OCI-LY3 (cell line): ENCODE results near the gene CELF2.
"Not testable (repeated sequence)": the region's sequence is repeated elsewhere in the genome, so short reads cannot be mapped to it uniquely, and the experiment has no call there.

Experiments
- H2AFZ ChIP-seq: fragments of 200-600, 300-600 bp; shearing (Covaris generic); 2 replicates; pipeline ENCODE4 v1.6.0; 2014; ENCODE audit warnings: antibody characterized with exemption, low read depth, low read length
- H3K27ac ChIP-seq: fragments of 200-600, 300-600 bp; sonication (generic); 2 replicates; pipeline ENCODE4 v1.5.1; 2014; ENCODE audit warnings: mild to moderate bottlenecking, low read length, moderate library complexity, mixed read lengths
- H3K27me3 ChIP-seq: fragments of 200-600, 300-600 bp; sonication (generic); 2 replicates; pipeline ENCODE4 v1.6.1; 2014; ENCODE audit warnings: low read depth, low read length, mixed read lengths
- H3K36me3 ChIP-seq: fragments of 200-600, 300-600 bp; sonication (generic); replicated peaks from 2 replicates; pipeline ENCODE3; 2014; ENCODE audit warnings: low read depth, low read length, mixed read lengths
- H3K4me1 ChIP-seq: fragments of 300-600, 200-600 bp; sonication (generic); 2 replicates; pipeline ENCODE4 v1.6.1; 2014; ENCODE audit warnings: low read length, mixed read lengths
- H3K4me2 ChIP-seq: fragments of 200-600, 300-600 bp; sonication (generic); 2 replicates; pipeline ENCODE4 v1.6.1; 2014; ENCODE audit warnings: low read length, mixed read lengths
- H3K4me3 ChIP-seq: fragments of 300-600, 200-600 bp; sonication (generic); 2 replicates; pipeline ENCODE4 v1.5.1; 2014; ENCODE audit warnings: antibody characterized with exemption, mild to moderate bottlenecking, low read length, moderate library complexity
- H3K79me2 ChIP-seq: fragments of 300-600, 200-600 bp; shearing (Covaris generic); 2 replicates; pipeline ENCODE4 v1.6.1; 2014; ENCODE audit warnings: mild to moderate bottlenecking, low read length, mixed read lengths
- H3K9ac ChIP-seq: fragments of 300-600, 200-600 bp; shearing (Covaris generic); 2 replicates; pipeline ENCODE4 v1.6.0; 2014; ENCODE audit warnings: mild to moderate bottlenecking, low read length, moderate library complexity
- H3K9me3 ChIP-seq: fragments of 200-600, 300-600 bp; shearing (Covaris generic); 2 replicates; pipeline ENCODE4 v1.6.1; 2014; ENCODE audit warnings: low read length, mixed read lengths; ENCODE audit not compliant: insufficient read depth
- H4K20me1 ChIP-seq: fragments of 200-600, 300-600 bp; sonication (generic); 2 replicates; pipeline ENCODE4 v1.6.1; 2016; ENCODE audit warnings: low read length, mixed read lengths; ENCODE audit not compliant: insufficient read depth
- EZH2phosphoT487 ChIP-seq: fragments of 200-600 bp; shearing (Covaris generic); IDR thresholded peaks from 2 replicates; pipeline ENCODE4 v1.6.1; 2018; ENCODE audit warnings: antibody characterized with exemption, mixed run types, low read depth
- TF ChIP-seq, protein P1 (sequence below): fragments of 200-600, 300-600 bp; sonication (generic); IDR thresholded peaks from 2 replicates; pipeline ENCODE4 v1.5.1; 2014; ENCODE audit warnings: antibody characterized with exemption, low read length, low read depth

The CELF2 gene

DNA sequence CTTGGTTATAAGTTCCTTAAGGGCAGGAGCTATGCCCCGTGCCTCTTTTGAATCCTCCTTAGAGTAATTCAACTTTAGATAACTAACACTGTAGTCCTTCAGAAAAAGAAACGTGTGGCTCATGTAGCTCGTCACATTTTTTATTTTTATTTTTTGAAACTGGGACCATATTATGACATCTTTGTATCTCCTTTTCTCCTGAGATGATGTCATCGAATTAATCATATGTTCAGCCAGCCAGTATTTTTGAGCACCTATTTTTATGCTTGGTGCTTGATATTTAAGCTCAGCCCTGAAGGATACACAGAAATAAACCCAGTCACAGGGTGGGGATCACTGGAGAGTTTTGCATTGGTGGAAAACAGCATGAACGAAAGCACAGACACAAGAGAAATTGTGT lies 22.6 kb upstream of the CELF2 start:
- Histone ChIP-seq H3K4me2 (no peak overlapping the region), H3K4me3 (no peak overlapping the region), H3K9me3 (no peaks in the 10 kb centered on the region), H3K79me2 (no peaks in the 10 kb centered on the region), H4K20me1 (no peaks in the 10 kb centered on the region), H3K27me3 (no peaks in the 10 kb centered on the region), H3K4me1 (no peaks in the 10 kb centered on the region), H3K27ac (no peak overlapping the region), H2AFZ (no peak overlapping the region), H3K36me3 (no peaks in the 10 kb centered on the region), H3K9ac (no peak overlapping the region)
- TF ChIP-seq EZH2phosphoT487: no peak
- TF ChIP-seq, protein P1, sequence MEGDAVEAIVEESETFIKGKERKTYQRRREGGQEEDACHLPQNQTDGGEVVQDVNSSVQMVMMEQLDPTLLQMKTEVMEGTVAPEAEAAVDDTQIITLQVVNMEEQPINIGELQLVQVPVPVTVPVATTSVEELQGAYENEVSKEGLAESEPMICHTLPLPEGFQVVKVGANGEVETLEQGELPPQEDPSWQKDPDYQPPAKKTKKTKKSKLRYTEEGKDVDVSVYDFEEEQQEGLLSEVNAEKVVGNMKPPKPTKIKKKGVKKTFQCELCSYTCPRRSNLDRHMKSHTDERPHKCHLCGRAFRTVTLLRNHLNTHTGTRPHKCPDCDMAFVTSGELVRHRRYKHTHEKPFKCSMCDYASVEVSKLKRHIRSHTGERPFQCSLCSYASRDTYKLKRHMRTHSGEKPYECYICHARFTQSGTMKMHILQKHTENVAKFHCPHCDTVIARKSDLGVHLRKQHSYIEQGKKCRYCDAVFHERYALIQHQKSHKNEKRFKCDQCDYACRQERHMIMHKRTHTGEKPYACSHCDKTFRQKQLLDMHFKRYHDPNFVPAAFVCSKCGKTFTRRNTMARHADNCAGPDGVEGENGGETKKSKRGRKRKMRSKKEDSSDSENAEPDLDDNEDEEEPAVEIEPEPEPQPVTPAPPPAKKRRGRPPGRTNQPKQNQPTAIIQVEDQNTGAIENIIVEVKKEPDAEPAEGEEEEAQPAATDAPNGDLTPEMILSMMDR: no peak

DNA sequence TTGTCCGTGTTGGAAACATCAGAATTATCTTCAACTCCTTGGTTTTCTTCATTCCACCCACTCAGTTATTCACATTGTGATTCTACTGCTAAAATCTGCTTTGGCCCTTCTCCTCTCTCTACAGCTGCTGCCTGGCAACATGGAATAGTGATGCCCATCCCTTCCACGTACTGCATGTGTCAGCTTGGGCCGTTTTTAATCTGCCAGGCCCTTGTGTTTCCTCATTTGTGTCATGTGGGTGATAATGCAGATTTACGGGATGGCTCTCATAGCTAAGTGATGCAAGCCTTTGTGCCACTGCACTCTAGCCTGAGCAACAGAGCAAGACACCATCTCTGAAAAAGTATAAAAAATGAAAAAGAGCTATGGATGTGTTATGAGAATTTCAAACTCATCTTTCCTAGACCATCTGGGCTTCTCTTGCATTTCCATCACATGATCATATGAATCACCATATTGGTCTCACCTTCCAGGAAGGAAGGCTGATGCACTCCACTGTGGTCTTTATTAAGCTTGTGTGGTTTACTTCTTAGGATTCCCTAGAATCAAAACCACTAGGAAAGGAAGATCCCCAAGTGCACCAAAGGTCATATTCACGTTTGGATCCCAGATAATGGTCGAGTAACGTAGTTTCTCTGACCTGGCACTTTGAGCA lies 20.6 kb upstream of the CELF2 start:
- Histone ChIP-seq H3K9ac (no peak overlapping the region), H3K9me3 (no peaks in the 10 kb centered on the region), H3K27ac (no peak overlapping the region), H3K4me3 (no peak overlapping the region), H3K27me3 (no peaks in the 10 kb centered on the region), H3K79me2 (no peaks in the 10 kb centered on the region), H3K4me1 (no peaks in the 10 kb centered on the region), H2AFZ (no peak overlapping the region), H3K4me2 (no peak overlapping the region), H3K36me3 (no peaks in the 10 kb centered on the region), H4K20me1 (no peaks in the 10 kb centered on the region)
- TF ChIP-seq, protein P1: no peak
- TF ChIP-seq EZH2phosphoT487: no peak

DNA sequence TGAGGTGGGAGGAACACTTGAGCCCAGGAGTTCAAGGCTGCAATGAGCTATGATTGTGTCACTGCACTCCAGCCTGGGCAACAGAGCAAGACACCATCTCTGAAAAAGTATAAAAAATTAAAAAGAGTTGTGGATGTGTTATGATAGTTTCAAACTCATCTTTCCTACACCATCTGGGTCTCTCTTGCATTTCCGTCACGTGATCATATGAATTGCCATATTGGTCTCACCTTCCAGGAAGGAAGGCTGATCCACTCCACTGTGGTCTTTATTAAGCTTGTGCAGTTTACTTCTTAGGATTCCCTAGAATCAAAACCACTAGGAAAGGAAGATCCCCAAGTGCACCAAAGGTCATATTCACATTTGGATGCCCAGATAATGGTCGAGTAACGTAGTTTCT lies 18.2 kb upstream of the CELF2 start:
- H3K9me3 ChIP-seq, H3K4me2 ChIP-seq, H3K79me2 ChIP-seq, H3K27me3 ChIP-seq, H3K27ac ChIP-seq, H3K36me3 ChIP-seq, H2AFZ ChIP-seq, H3K4me1 ChIP-seq, H3K9ac ChIP-seq, H4K20me1 ChIP-seq, H3K4me3 ChIP-seq: not testable (repeated sequence)

DNA sequence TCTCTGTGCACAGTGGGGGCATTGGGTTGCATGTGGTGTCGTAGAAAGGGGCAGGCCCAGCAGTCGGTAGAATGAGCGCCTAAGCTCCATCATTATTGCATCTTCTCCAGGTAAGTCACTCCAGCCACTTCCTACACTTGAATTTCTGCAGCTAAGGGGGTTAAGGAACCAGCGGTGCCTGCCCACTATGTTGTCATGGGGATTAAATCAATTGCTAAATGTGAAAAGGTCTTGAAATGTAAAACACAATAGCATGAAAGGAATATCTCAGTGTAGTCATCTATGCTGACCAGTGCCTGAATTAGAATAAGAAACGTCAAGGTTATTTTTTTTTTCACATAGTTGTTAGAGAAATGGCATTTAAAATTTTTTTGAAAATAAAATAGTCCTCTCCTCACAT lies 15.2 kb upstream of the CELF2 start:
- no peak overlapping the region for H3K4me2 ChIP-seq
- H3K27ac ChIP-seq: no peak overlapping the region
- H3K79me2 ChIP-seq: no peaks in the 10 kb centered on the region
- H4K20me1 ChIP-seq: no peaks in the 10 kb centered on the region
- no peak for TF ChIP-seq EZH2phosphoT487
- TF ChIP-seq, protein P1: no peak
- no peaks in the 10 kb centered on the region for H3K27me3 ChIP-seq
- H3K9ac ChIP-seq: no peak overlapping the region
- H2AFZ ChIP-seq: no peak overlapping the region
- H3K4me3 ChIP-seq: no peak overlapping the region
- no peaks in the 10 kb centered on the region for H3K36me3 ChIP-seq
- no peaks in the 10 kb centered on the region for H3K9me3 ChIP-seq
- no peaks in the 10 kb centered on the region for H3K4me1 ChIP-seq

DNA sequence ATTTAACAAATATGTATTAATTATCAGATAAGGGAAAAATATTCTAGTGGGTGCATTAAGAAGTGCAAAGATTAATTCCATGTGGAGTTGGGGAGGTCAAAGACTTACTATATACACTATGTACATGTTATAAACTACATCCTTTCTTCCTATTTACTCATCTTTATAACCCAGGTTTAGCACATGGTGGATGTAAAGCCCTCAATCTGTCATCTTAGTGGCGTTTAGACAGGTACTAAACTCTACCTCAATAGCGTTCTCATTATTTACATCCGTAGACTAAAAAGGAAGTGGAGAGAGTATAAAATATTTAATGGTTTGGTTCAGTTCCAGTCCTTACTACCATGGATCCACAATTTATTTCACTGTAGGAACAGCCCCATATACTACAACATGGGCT lies 14.8 kb upstream of the CELF2 start:
- Histone ChIP-seq H3K9me3 (no peaks in the 10 kb centered on the region), H3K79me2 (no peaks in the 10 kb centered on the region), H3K4me2 (no peak overlapping the region), H3K4me1 (no peaks in the 10 kb centered on the region), H3K4me3 (no peak overlapping the region), H3K27me3 (no peaks in the 10 kb centered on the region), H4K20me1 (no peaks in the 10 kb centered on the region), H3K36me3 (no peaks in the 10 kb centered on the region), H3K27ac (no peak overlapping the region), H3K9ac (no peak overlapping the region), H2AFZ (no peak overlapping the region)
- no peak for TF ChIP-seq EZH2phosphoT487
